Progenitor cell of endocrine pancreas (in vitro differentiated cells): ENCODE measurements around the gene PXMP4. TPM values are rescaled to one million over a fixed set of nuclear protein-coding genes. Genes with fewer than 3 reads are reported as not detected.

Experiments
- DNase-seq: peaks from one replicate; pipeline ENCODE4 v3.0.0; 2021; ENCODE audit warnings: low spot score; ENCODE audit not compliant: unreplicated experiment
- H3K27ac Mint-ChIP-seq: 2 replicates; pipeline ENCODE4 v1.8.0; 2021; ENCODE audit warnings: mild to moderate bottlenecking, moderate library complexity, mixed read lengths
- H3K27me3 Mint-ChIP-seq: 2 replicates; pipeline ENCODE4 v1.8.0; 2021; ENCODE audit warnings: mixed read lengths
- H3K36me3 Mint-ChIP-seq: 2 replicates; pipeline ENCODE4 v1.8.0; 2022; ENCODE audit warnings: mixed read lengths; ENCODE audit not compliant: insufficient read depth
- H3K4me1 Mint-ChIP-seq: 2 replicates; pipeline ENCODE4 v1.8.0; 2021; ENCODE audit warnings: low read depth, mixed read lengths
- H3K4me3 Mint-ChIP-seq: 2 replicates; pipeline ENCODE4 v1.8.0; 2021; ENCODE audit warnings: low read depth, mild to moderate bottlenecking, moderate library complexity, mixed read lengths
- H3K9me3 Mint-ChIP-seq: 2 replicates; pipeline ENCODE4 v1.8.0; 2021; ENCODE audit warnings: low read depth, mixed read lengths
- CTCF ChIP-seq: fragments of 200-600 bp; sonication (generic); IDR thresholded peaks from one replicate; pipeline ENCODE4 v1.5.0; 2021; ENCODE audit warnings: antibody characterized with exemption, mild to moderate bottlenecking; ENCODE audit not compliant: unreplicated experiment
- total RNA-seq: library from RNA; stranded (reverse); gene quantifications from 2 replicates; pipeline ENCODE4 v1.2.1, GENCODE V29; 2021

Gene PXMP4
- total RNA-seq, 1 donor from 2014 or later, result 5.0 TPM

- Mint-ChIP-seq H3K9me3 (no peaks in the 10 kb centered on the region), H3K36me3 (peaks cover 16% of the 10 kb centered on the region), H3K27me3 (peaks cover 3% of the 10 kb centered on the region), H3K4me3 (no peak overlapping the region), H3K27ac (no peak overlapping the region), H3K4me1 (peaks cover 32% of the 10 kb centered on the region)
- no peak for TF ChIP-seq CTCF
- no peak for DNase-seq
Observed at GRCh38 chr20:33669224-33669623, 50.9 kb downstream of the PXMP4 start.

GRCh38 chr20:33668466-33669155 is 51.5 kb downstream of the PXMP4 start:
- Mint-ChIP-seq H3K4me3 (no peak overlapping the region), H3K36me3 (peaks cover 16% of the 10 kb centered on the region)

GRCh38 chr20:33667676-33668465 is 52.2 kb downstream of the PXMP4 start:
- H3K4me3 Mint-ChIP-seq, result peak overlapping the region; percentile 46
- H3K4me1 Mint-ChIP-seq, result peaks cover 24% of the 10 kb centered on the region
- TF ChIP-seq CTCF, result peak; percentile 91
- peak; percentile 72 for DNase-seq
- no peak overlapping the region for H3K27ac Mint-ChIP-seq
- H3K27me3 Mint-ChIP-seq, result peaks cover 3% of the 10 kb centered on the region
- H3K9me3 Mint-ChIP-seq, result no peaks in the 10 kb centered on the region
- peaks cover 16% of the 10 kb centered on the region for H3K36me3 Mint-ChIP-seq

More at GRCh38 chr20:33668466-33669155, 51.5 kb downstream of the PXMP4 start:
- no peak for TF ChIP-seq CTCF
- Mint-ChIP-seq H3K4me1 (peaks cover 31% of the 10 kb centered on the region), H3K27me3 (peaks cover 3% of the 10 kb centered on the region), H3K27ac (no peak overlapping the region), H3K9me3 (no peaks in the 10 kb centered on the region)
- DNase-seq, result no peak

GRCh38 chr20:33667245-33667675 is 52.9 kb downstream of the PXMP4 start:
- peak overlapping the region; percentile 46 for H3K4me3 Mint-ChIP-seq
- peaks cover 3% of the 10 kb centered on the region for H3K27me3 Mint-ChIP-seq
- H3K4me1 Mint-ChIP-seq, result peaks cover 20% of the 10 kb centered on the region
- no peak for TF ChIP-seq CTCF
- no peak overlapping the region for H3K27ac Mint-ChIP-seq
- peaks cover 16% of the 10 kb centered on the region for H3K36me3 Mint-ChIP-seq
- no peak for DNase-seq
- H3K9me3 Mint-ChIP-seq, result no peaks in the 10 kb centered on the region
